Measurements from ENCODE around the gene SLC15A4. TPM values are rescaled to one million over a fixed set of nuclear protein-coding genes. Genes with fewer than 3 reads are reported as not detected.

The SLC15A4 gene
- total RNA-seq, 1 experiment from 2014 or later = 32.0 TPM

GRCh38 chr12:128857133-128857763, 33.5 kb upstream of the SLC15A4 start:
- no TSS peak for BruUV-seq (replicated peaks)
- DNase-seq (ENCODE audit: unreplicated experiment) = no peak
- no peak overlapping the region for H3K4me3 Mint-ChIP-seq (ENCODE audit: unreplicated experiment)
- H3K9me3 Mint-ChIP-seq (ENCODE audit: unreplicated experiment) = peaks cover 10% of the 10 kb centered on the region
- ChIA-PET POLR2A (no interaction called here), CTCF (no interaction called here)
- intact Hi-C loops (cut with micrococcal nuclease) = no loop called here
- no peaks in the 10 kb centered on the region for H3K27me3 Mint-ChIP-seq (ENCODE audit: insufficient read depth, unreplicated experiment)
- H3K27ac Mint-ChIP-seq (ENCODE audit: low read depth, unreplicated experiment) = no peak overlapping the region
- TF ChIP-seq CTCF (IDR thresholded peaks at IDR 0.05; ENCODE audit: unreplicated experiment) = no peak
- H3K4me1 Mint-ChIP-seq (ENCODE audit: insufficient read depth, unreplicated experiment) = no peaks in the 10 kb centered on the region
- H3K36me3 Mint-ChIP-seq (ENCODE audit: insufficient read depth, unreplicated experiment) = no peaks in the 10 kb centered on the region

- DNase-seq (ENCODE audit: unreplicated experiment) = no peak
- Mint-ChIP-seq H3K4me3 (ENCODE audit: unreplicated experiment) (no peak overlapping the region), H3K36me3 (ENCODE audit: insufficient read depth, unreplicated experiment) (no peaks in the 10 kb centered on the region), H3K9me3 (ENCODE audit: unreplicated experiment) (peaks cover 10% of the 10 kb centered on the region), H3K4me1 (ENCODE audit: insufficient read depth, unreplicated experiment) (no peaks in the 10 kb centered on the region), H3K27ac (ENCODE audit: low read depth, unreplicated experiment) (no peak overlapping the region), H3K27me3 (ENCODE audit: insufficient read depth, unreplicated experiment) (no peaks in the 10 kb centered on the region)
- POLR2A ChIA-PET = no interaction called here
- CTCF ChIA-PET = no interaction called here
- TF ChIP-seq CTCF (IDR thresholded peaks at IDR 0.05; ENCODE audit: unreplicated experiment) = no peak
- intact Hi-C loops (cut with micrococcal nuclease) = no loop called here
- no TSS peak for BruUV-seq (replicated peaks)
Measured at GRCh38 chr12:128856791-128857078, 33.0 kb upstream of the SLC15A4 start.

- intact Hi-C loops (cut with micrococcal nuclease) = no loop called here
- no peak for DNase-seq (ENCODE audit: unreplicated experiment)
- peaks cover 10% of the 10 kb centered on the region for H3K9me3 Mint-ChIP-seq (ENCODE audit: unreplicated experiment)
- no peak overlapping the region for H3K27ac Mint-ChIP-seq (ENCODE audit: low read depth, unreplicated experiment)
- H3K4me1 Mint-ChIP-seq (ENCODE audit: insufficient read depth, unreplicated experiment) = no peaks in the 10 kb centered on the region
- ChIA-PET POLR2A (no interaction called here), CTCF (no interaction called here)
- BruUV-seq (replicated peaks) = no TSS peak
- TF ChIP-seq CTCF (IDR thresholded peaks at IDR 0.05; ENCODE audit: unreplicated experiment) = no peak
- H3K27me3 Mint-ChIP-seq (ENCODE audit: insufficient read depth, unreplicated experiment) = no peaks in the 10 kb centered on the region
- H3K36me3 Mint-ChIP-seq (ENCODE audit: insufficient read depth, unreplicated experiment) = no peaks in the 10 kb centered on the region
- no peak overlapping the region for H3K4me3 Mint-ChIP-seq (ENCODE audit: unreplicated experiment)
Measured at GRCh38 chr12:128856035-128856790, 32.5 kb upstream of the SLC15A4 start.

- BruUV-seq (replicated peaks) = no TSS peak
- H3K4me1 Mint-ChIP-seq (ENCODE audit: insufficient read depth, unreplicated experiment) = no peaks in the 10 kb centered on the region
Measured at GRCh38 chr12:128853600-128854197, 29.9 kb upstream of the SLC15A4 start.

More at GRCh38 chr12:128853600-128854197, 29.9 kb upstream of the SLC15A4 start:
- peaks cover 11% of the 10 kb centered on the region for H3K9me3 Mint-ChIP-seq (ENCODE audit: unreplicated experiment)
- no peaks in the 10 kb centered on the region for H3K36me3 Mint-ChIP-seq (ENCODE audit: insufficient read depth, unreplicated experiment)
- no peak for TF ChIP-seq CTCF (IDR thresholded peaks at IDR 0.05; ENCODE audit: unreplicated experiment)
- no peak for DNase-seq (ENCODE audit: unreplicated experiment)
- H3K27ac Mint-ChIP-seq (ENCODE audit: low read depth, unreplicated experiment) = no peak overlapping the region
- no peaks in the 10 kb centered on the region for H3K27me3 Mint-ChIP-seq (ENCODE audit: insufficient read depth, unreplicated experiment)
- CTCF ChIA-PET = no interaction called here
- no peak overlapping the region for H3K4me3 Mint-ChIP-seq (ENCODE audit: unreplicated experiment)
- intact Hi-C loops (cut with micrococcal nuclease) = no loop called here
- POLR2A ChIA-PET = no interaction called here

All from MCF 10A (cell line).